NCI-H345 (cell line): ENCODE data around the gene DNASE1L3.
A peak's percentile ranks its signal among the peaks of the same experiment; 100 is the strongest.
"Not testable (repeated sequence)": the region's sequence is repeated elsewhere in the genome, so short reads cannot be mapped to it uniquely, and the experiment has no call there.

Source experiments
- DNase-seq: peaks from one replicate; lab custom pipeline; 2025; lab: John Stamatoyannopoulos, UW

The DNASE1L3 gene

GRCh38 chr3:58236527-58237237 is 25.9 kb upstream of the DNASE1L3 start:
- no peak for DNase-seq

DNA sequence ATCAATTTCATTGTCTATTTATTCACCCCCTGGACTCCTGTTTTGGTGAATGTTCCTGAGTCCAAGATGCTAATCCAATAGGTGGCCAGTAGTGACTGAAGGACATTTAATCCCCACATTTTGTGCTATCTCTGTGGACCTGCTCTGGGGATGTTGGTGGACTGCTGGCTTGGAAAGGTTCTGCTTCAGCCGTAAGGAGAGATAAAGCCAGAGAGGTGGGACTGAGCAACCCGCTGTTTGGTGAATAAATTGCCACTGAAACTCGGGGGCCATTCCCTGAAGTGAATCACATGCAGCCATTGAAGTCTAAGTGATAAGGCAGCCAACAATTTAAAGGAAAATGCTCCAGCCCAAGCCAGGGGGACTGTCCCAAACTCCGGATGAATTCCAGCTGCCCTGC is 25.2 kb upstream of the DNASE1L3 start:
- DNase-seq = no peak

GRCh38 chr3:58234516-58234931 is 23.8 kb upstream of the DNASE1L3 start:
- peak; percentile 31 for DNase-seq

GRCh38 chr3:58231666-58232065 is 20.9 kb upstream of the DNASE1L3 start:
- no peak for DNase-seq

DNA sequence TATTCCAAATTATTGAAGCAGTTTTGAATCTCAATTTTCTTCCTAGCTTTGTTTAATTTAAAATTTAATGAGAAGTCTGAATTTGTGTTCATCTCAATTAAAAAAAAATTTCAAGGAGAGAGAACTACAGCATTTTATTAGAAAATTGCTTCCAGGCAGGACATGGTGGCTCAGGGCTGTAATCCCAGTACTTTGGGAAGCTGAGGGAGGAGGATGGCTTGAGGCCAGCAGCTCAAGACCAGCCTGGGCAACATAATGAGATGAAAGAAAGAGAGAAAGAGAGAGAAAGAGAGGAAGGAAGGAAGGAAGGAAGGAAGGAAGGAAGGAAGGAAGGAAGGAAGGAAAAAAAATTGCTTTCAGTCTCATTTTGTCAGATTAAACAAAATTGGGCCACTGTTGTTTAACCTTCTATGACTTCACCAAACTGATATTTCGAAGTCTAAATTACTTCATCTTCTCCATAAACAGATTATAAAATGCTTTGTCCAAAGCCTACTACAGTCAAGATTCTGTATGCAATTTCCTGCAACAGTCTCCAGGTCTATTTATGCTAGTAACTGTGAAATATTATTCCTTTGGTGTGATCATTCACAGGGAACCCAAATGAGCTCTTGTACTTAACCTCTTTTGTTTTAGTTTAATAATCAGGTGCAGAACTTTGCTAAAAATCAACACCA is 20.2 kb upstream of the DNASE1L3 start:
- no peak for DNase-seq

GRCh38 chr3:58227933-58228332 is 17.2 kb upstream of the DNASE1L3 start:
- DNase-seq = not testable (repeated sequence)

DNA sequence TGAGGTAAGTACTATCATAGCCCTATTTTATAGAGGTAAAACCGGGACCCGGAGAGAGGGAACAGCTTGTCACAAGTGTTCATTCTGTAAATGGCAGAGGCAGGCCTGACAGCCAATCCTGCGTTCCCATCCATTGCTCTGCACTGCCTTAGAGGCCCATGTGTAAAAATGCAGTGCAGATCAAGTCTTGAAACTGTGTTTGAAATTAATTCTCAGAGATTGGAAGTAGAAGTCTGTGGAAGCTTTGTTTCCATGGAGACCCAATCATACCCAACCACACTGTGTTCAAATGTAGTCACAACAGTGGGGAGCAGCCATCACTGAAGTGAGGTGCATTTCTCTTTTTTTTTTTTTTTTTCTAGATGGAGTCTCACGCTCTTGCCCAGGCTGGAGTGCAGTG is 13.1 kb upstream of the DNASE1L3 start:
- DNase-seq = no peak

GRCh38 chr3:58222161-58222724 is 11.5 kb upstream of the DNASE1L3 start:
- DNase-seq = no peak

GRCh38 chr3:58218904-58219303 is 8.1 kb upstream of the DNASE1L3 start:
- no peak for DNase-seq

DNA sequence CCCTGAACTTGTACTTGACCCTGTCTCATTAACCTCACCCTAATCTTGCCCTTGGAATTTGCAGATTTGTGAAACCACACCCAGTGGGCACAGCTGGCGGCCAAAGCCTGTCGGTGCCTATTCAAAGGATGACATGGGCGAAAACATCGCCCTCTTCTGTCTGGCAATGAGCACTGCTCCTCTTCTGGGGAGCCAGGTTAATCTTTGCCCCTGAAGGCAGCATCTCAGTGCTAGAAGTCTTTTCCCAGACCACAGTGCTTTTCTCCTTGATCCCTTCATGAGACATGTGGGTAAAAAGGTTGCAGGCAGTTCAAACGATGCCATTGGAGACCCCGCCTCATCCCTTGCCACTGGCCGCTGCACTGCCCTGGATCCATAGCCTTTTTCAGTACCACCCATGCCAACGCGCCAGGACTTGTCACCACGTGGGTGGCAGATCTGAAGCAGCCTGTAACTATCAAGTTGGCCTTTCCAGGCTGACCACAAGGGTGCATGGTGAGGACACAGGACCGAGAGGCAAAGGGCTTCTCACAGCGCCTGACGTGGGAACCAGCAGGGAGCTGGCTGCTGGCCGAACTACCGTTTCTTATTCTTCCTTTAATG is 6.5 kb upstream of the DNASE1L3 start:
- DNase-seq = peak; percentile 22

DNA sequence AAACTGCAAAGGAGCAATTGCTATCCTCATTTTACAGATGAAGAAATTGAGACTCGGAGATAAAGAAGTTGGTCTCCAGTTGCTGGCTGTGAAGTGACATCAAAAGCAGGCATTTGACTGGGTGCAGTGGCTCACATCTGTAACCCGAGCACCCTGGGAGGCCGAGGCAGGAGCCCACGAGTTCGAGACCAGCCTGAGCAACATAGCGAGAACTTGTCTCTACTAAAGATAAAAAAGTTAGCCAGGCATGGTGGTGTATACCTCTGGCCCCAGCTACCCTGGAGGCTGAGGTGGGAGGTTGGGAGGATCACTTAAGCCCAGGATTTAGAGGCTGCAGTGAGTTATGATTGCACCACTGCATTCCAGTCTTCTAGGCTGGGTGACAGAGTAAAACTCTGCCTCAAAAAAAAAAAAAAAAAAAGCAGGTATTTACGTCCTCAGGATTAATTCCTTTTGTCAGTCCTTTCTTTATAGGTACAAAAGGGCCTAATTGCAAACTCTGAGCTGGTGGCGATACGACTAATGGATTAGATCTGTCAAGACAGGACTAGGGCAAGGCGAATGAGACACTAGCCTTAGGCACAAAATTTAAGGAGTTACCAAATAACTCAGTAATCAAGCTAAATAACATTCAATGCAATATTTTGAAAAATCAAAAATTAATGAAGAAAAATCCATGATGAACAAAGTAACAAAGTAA is 5.9 kb upstream of the DNASE1L3 start:
- DNase-seq = no peak

DNA sequence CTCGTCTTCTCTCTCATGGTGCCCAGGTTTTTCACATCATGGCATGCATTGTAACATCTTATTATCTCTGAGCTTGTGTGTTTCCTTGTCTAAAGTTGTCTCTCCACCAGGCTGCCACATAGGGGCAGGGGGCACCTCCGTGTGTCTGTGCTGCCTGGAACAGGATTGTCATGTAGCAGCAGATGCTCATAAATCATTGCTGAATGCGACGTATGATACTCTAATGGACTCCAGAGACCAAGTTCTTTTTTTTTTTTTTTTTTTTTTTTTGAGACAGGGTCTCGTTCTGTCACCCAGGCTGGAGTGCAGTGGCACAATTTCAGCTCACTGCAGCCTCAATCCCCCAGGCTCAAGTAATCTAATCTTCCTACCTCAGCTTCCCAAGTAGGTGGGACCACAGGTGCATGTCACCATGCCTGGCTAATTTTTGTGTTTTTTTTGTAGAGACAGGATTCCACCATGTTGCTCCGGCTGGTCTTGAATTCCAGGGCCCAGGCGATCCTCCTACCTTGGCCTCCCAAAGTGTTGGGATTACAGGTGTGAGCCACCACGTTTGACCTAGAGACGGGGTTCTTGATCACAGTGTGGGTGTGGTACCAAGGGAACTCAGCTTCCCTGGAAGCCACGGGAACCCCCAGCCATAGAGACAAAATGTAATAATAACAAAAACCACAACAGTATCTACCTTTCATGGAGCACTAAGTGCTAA is 4.7 kb upstream of the DNASE1L3 start:
- no peak for DNase-seq

GRCh38 chr3:58214484-58215316 is 3.9 kb upstream of the DNASE1L3 start:
- no peak for DNase-seq

GRCh38 chr3:58209933-58210332 is 839 bp downstream of the DNASE1L3 start:
- DNase-seq = no peak

GRCh38 chr3:58207954-58208353 is 2.8 kb downstream of the DNASE1L3 start:
- no peak for DNase-seq

- no peak for DNase-seq
Measured at GRCh38 chr3:58206406-58207011, 4.3 kb downstream of the DNASE1L3 start.

DNA sequence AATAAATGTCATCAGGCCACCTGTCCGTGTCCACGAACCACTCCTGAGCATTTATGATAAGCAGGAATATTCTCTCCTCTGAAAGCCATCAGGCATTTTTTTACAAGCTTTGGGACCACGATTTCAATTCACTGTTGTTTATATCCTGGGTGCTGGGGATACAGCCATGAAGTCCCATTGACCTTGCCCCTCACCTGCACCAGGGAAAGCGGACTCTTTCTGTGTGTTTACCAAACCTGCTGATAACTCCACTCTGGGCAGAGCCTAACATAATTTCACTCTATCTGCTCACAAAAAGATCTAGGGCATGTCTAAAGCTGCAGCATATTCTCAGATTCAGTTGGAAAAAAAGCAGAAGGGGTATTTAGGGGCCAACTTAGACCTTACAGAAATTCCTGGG is 4.8 kb downstream of the DNASE1L3 start:
- DNase-seq = no peak

- DNase-seq = no peak
Measured at GRCh38 chr3:58204720-58205119, 6.1 kb downstream of the DNASE1L3 start.

DNA sequence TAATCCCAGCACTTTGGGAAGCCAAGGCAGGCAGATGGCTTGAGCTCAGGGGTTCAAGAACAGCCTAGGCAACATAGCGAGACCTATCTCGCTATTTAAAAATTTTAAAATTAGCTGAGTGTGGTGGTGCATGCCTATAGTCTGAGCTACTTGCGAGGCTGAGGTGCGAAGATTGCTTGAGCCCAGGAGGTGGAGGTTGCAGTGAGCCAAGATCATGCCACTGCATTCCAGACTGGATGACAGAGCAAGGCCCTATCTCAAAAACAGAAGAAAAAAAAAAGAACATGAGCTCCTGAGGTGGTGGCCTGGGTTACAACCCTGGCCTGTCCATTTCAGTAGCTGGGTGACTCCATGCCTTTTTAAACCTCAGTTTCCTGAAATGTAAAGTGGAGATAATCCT is 7.2 kb downstream of the DNASE1L3 start:
- no peak for DNase-seq

GRCh38 chr3:58202917-58203360 is 7.8 kb downstream of the DNASE1L3 start:
- no peak for DNase-seq
